ENCODE data around the gene DENND4A. TPM values are rescaled to one million over a fixed set of nuclear protein-coding genes. Genes with fewer than 3 reads are reported as not detected.

DENND4A gene
- total RNA-seq, 1 donor from 2014 or later = 21.9 TPM

- DNase-seq (ENCODE audit: low spot score in 2 of 2) = no peak
- TF ChIP-seq, protein P1, sequence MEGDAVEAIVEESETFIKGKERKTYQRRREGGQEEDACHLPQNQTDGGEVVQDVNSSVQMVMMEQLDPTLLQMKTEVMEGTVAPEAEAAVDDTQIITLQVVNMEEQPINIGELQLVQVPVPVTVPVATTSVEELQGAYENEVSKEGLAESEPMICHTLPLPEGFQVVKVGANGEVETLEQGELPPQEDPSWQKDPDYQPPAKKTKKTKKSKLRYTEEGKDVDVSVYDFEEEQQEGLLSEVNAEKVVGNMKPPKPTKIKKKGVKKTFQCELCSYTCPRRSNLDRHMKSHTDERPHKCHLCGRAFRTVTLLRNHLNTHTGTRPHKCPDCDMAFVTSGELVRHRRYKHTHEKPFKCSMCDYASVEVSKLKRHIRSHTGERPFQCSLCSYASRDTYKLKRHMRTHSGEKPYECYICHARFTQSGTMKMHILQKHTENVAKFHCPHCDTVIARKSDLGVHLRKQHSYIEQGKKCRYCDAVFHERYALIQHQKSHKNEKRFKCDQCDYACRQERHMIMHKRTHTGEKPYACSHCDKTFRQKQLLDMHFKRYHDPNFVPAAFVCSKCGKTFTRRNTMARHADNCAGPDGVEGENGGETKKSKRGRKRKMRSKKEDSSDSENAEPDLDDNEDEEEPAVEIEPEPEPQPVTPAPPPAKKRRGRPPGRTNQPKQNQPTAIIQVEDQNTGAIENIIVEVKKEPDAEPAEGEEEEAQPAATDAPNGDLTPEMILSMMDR (IDR thresholded peaks at IDR 0.05) = no peak
- peaks cover 0 to 8% of the 10 kb centered on the region in 2 donors for H3K36me3 ChIP-seq
Observed at GRCh38 chr15:65759441-65759840, 32.7 kb downstream of the DENND4A start.

GRCh38 chr15:65758242-65758641 is 33.9 kb downstream of the DENND4A start:
- no peaks in the 10 kb centered on the region for H3K9me3 ChIP-seq
- H3K27ac ChIP-seq = no peak overlapping the region
- intact Hi-C loops (cut with DNase I) = no loop called here
- no peaks in the 10 kb centered on the region for H3K27me3 ChIP-seq
- no peaks in the 10 kb centered on the region for H3K4me1 ChIP-seq
- H3K4me3 ChIP-seq = no peak overlapping the region
- TF ChIP-seq, protein P1 (IDR thresholded peaks at IDR 0.05) = no peak
- DNase-seq (ENCODE audit: low spot score in 2 of 2) = no peak
- peaks cover 0 to 8% of the 10 kb centered on the region in 2 donors for H3K36me3 ChIP-seq

More at GRCh38 chr15:65759441-65759840, 32.7 kb downstream of the DENND4A start:
- intact Hi-C loops (cut with DNase I) = no loop called here
- Histone ChIP-seq H3K27ac (no peak overlapping the region), H3K9me3 (no peaks in the 10 kb centered on the region), H3K4me3 (no peak overlapping the region), H3K27me3 (no peaks in the 10 kb centered on the region), H3K4me1 (no peaks in the 10 kb centered on the region)

GRCh38 chr15:65757256-65757655 is 34.8 kb downstream of the DENND4A start:
- intact Hi-C loops (cut with DNase I) = no loop called here
- TF ChIP-seq, protein P1 (IDR thresholded peaks at IDR 0.05) = no peak
- no peaks in the 10 kb centered on the region for H3K4me1 ChIP-seq
- no peaks in the 10 kb centered on the region for H3K9me3 ChIP-seq
- DNase-seq (ENCODE audit: low spot score in 2 of 2) = no peak
- no peak overlapping the region for H3K4me3 ChIP-seq
- H3K27me3 ChIP-seq = no peaks in the 10 kb centered on the region
- H3K27ac ChIP-seq = no peak overlapping the region
- peaks cover 0 to 8% of the 10 kb centered on the region in 2 donors for H3K36me3 ChIP-seq

DNA sequence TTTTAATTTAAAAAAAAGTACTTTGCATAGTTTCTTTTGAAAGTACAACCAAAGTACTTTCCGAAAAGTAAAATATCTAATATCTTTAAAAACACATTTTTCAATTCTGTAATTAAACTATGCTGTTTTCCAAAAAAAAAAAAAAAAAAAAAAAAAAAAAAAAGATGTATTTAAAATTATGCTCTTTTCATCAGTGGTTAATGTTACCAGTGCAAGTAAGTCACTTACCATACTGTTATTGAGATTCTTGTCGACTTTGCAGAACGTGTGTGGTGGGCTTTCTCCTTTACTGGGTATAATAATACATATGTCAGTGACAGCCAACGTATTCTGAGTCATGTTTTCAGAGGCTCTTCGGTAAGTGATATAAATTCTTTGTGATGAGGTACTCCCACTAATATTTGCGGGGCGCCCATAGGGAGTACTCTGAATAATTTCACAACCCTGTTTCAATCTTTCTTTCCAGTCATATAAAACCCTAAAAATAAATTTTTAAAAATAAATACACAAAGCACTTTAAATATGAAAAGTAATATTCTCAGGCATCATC is 39.9 kb downstream of the DENND4A start:
- no peaks in the 10 kb centered on the region for H3K4me1 ChIP-seq
- intact Hi-C loops (cut with DNase I) = no loop called here
- H3K4me3 ChIP-seq = no peak overlapping the region
- H3K9me3 ChIP-seq = no peaks in the 10 kb centered on the region
- H3K27ac ChIP-seq = no peak overlapping the region
- no peaks in the 10 kb centered on the region for H3K27me3 ChIP-seq
- TF ChIP-seq, protein P1 (IDR thresholded peaks at IDR 0.05) = no peak
- H3K36me3 ChIP-seq = peaks cover 0 to 20% of the 10 kb centered on the region in 2 donors
- no peak for DNase-seq (ENCODE audit: low spot score in 2 of 2)

DNA sequence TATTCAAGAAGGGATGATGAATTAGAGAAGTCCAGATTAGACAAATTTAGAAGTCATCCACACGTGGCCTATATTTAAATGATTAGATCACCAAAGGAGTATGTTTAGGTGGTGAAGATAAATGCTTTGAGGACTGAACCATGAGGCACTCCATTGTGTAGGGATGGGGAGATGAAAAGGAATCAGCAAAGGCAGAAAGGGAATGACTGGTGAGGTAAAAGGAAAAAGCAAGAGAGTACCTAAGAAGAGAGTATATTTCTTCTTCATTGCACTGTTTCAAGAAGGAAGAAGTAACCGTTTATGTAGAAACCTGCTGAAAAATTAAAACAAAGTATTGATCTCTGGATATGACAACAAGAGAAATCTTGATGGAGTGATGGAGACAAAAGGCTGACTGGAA is 40.7 kb downstream of the DENND4A start:
- Histone ChIP-seq H3K9me3 (no peaks in the 10 kb centered on the region), H3K4me3 (no peak overlapping the region), H3K36me3 (peaks cover 0 to 20% of the 10 kb centered on the region in 2 donors), H3K27me3 (no peaks in the 10 kb centered on the region), H3K4me1 (no peaks in the 10 kb centered on the region), H3K27ac (no peak overlapping the region)
- intact Hi-C loops (cut with DNase I) = no loop called here
- no peak for DNase-seq (ENCODE audit: low spot score in 2 of 2)
- TF ChIP-seq, protein P1 (IDR thresholded peaks at IDR 0.05) = no peak

DNA sequence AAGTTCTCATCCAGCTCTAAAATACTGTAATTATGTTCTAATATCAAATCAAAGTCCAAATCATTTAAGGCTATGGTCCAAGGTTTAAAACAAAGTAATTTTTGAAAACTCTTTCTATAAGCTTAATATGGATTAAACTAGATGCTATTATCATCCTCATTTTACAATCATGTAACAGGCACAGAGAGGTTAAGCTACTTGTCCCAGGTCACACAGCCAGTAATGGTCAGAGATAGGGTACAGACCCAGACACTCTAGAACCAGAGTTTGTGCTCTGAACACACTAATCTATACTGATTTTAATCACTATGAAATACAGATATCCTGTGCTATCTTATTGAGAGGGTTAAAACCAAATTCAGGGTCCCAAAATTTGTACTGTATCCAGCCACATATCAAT is 44.8 kb downstream of the DENND4A start:
- TF ChIP-seq, protein P1 (IDR thresholded peaks at IDR 0.05) = no peak
- Histone ChIP-seq H3K36me3 (peaks cover 0 to 12% of the 10 kb centered on the region in 2 donors), H3K27me3 (no peaks in the 10 kb centered on the region), H3K4me3 (no peak overlapping the region), H3K27ac (no peak overlapping the region), H3K9me3 (no peaks in the 10 kb centered on the region), H3K4me1 (no peaks in the 10 kb centered on the region)
- no peak for DNase-seq (ENCODE audit: low spot score in 2 of 2)
- intact Hi-C loops (cut with DNase I) = no loop called here
